HG02763 (cell line): Measurements from ENCODE around the gene HSD3B7.
"Not testable (repeated sequence)": the region's sequence is repeated elsewhere in the genome, so short reads cannot be mapped to it uniquely, and the experiment has no call there.

ENCODE experiments used
- ATAC-seq: cut with Tn5 transposase; IDR thresholded peaks from one replicate; pipeline ENCODE4 v1.9.1; 2021; ENCODE audit warnings: mild to moderate bottlenecking, moderate library complexity; ENCODE audit not compliant: unreplicated experiment

Gene HSD3B7

GRCh38 chr16:30998852-30999761, 14.1 kb downstream of the HSD3B7 start:
- no peak for ATAC-seq

GRCh38 chr16:31000671-31001382, 15.8 kb downstream of the HSD3B7 start:
- no peak for ATAC-seq

GRCh38 chr16:31001507-31002249, 16.7 kb downstream of the HSD3B7 start:
- no peak for ATAC-seq

GRCh38 chr16:31002250-31002700, 17.3 kb downstream of the HSD3B7 start:
- ATAC-seq, result no peak

GRCh38 chr16:31002862-31003341, 17.9 kb downstream of the HSD3B7 start:
- ATAC-seq, result no peak

GRCh38 chr16:31003744-31004143, 18.7 kb downstream of the HSD3B7 start:
- no peak for ATAC-seq

GRCh38 chr16:31004658-31005057, 19.7 kb downstream of the HSD3B7 start:
- ATAC-seq, result no peak

- ATAC-seq, result no peak
These were observed 20.5 kb downstream of the HSD3B7 start for GRCh38 chr16:31005350-31006085.

- no peak for ATAC-seq
These were observed 21.0 kb downstream of the HSD3B7 start for GRCh38 chr16:31006086-31006385.

GRCh38 chr16:31006589-31006988, 21.6 kb downstream of the HSD3B7 start:
- ATAC-seq, result no peak

GRCh38 chr16:31007684-31008083, 22.7 kb downstream of the HSD3B7 start:
- ATAC-seq, result no peak

- no peak for ATAC-seq
These were observed 23.1 kb downstream of the HSD3B7 start for GRCh38 chr16:31008149-31008548.

- ATAC-seq, result no peak
These were observed 23.5 kb downstream of the HSD3B7 start for GRCh38 chr16:31008551-31008950.

GRCh38 chr16:31009120-31009519, 24.1 kb downstream of the HSD3B7 start:
- no peak for ATAC-seq

GRCh38 chr16:31009894-31010584, 25.0 kb downstream of the HSD3B7 start:
- no peak for ATAC-seq

GRCh38 chr16:31010585-31011325, 25.7 kb downstream of the HSD3B7 start, which contains the start of gene STX1B:
STX1B (minus strand) TSS chr16:31010638; CDS start chr16:31010396, 242 bp downstream.
- ATAC-seq, result no peak

GRCh38 chr16:31011815-31012214, 26.8 kb downstream of the HSD3B7 start:
- ATAC-seq, result not testable (repeated sequence)

- ATAC-seq, result not testable (repeated sequence)
These were observed 28.3 kb downstream of the HSD3B7 start for GRCh38 chr16:31013292-31013691.

GRCh38 chr16:31016018-31016417, 31.0 kb downstream of the HSD3B7 start:
- no peak for ATAC-seq
